Measurements from ENCODE around the gene TAF1A.

- TF ChIP-seq CTBP1 (IDR thresholded peaks at IDR 0.05; ENCODE audit: borderline replicate concordance) (no peak), FOXA1 (IDR thresholded peaks at IDR 0.05) (no peak), L3MBTL2 (conservative IDR thresholded peaks at IDR 0.05) (no peak), BHLHE40 (IDR thresholded peaks at IDR 0.05; ENCODE audit: borderline replicate concordance) (no peak), ELF4 (IDR thresholded peaks at IDR 0.05) (no peak), SUZ12 (IDR thresholded peaks at IDR 0.05) (no peak), TARDBP (IDR thresholded peaks at IDR 0.05) (no peak), FOXM1 (IDR thresholded peaks at IDR 0.05; ENCODE audit: borderline replicate concordance) (no peak), SP1 (IDR thresholded peaks at IDR 0.05) (no peak), HDGF (IDR thresholded peaks at IDR 0.05; ENCODE audit: borderline replicate concordance) (no peak), ZNF384 (IDR thresholded peaks at IDR 0.05) (no peak), NFRKB (IDR thresholded peaks at IDR 0.05) (no peak), FOXK2 (IDR thresholded peaks at IDR 0.05) (no peak)
- TF ChIP-seq, protein P1, sequence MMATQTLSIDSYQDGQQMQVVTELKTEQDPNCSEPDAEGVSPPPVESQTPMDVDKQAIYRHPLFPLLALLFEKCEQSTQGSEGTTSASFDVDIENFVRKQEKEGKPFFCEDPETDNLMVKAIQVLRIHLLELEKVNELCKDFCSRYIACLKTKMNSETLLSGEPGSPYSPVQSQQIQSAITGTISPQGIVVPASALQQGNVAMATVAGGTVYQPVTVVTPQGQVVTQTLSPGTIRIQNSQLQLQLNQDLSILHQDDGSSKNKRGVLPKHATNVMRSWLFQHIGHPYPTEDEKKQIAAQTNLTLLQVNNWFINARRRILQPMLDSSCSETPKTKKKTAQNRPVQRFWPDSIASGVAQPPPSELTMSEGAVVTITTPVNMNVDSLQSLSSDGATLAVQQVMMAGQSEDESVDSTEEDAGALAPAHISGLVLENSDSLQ (IDR thresholded peaks at IDR 0.05): no peak
Measured at GRCh38 chr1:222561656-222562055, 28.1 kb downstream of the TAF1A start.

Measured in HEK293T (cell line).